ENCODE results near the gene LRRC52. TPM values are rescaled to one million over a fixed set of nuclear protein-coding genes. Genes with fewer than 3 reads are reported as not detected.

Gene LRRC52
- total RNA-seq, 4 donors from 2014 or later, result not detected

- Histone ChIP-seq H3K9me3 (no peaks in the 10 kb centered on the region), H3K27me3 (no peaks in the 10 kb centered on the region), H3K27ac (no peak overlapping the region), H3K4me1 (no peaks in the 10 kb centered on the region), H3K36me3 (no peaks in the 10 kb centered on the region), H3K4me3 (no peak overlapping the region)
- no peak for DNase-seq
- intact Hi-C loops (cut with DNase I; ENCODE audit: low total_unique reads), result no loop called here
- TF ChIP-seq CTCF (IDR thresholded peaks at IDR 0.05), result no peak
- no peak for TF ChIP-seq EP300 (IDR thresholded peaks at IDR 0.05; ENCODE audit: low read depth)
- TF ChIP-seq POLR2A (IDR thresholded peaks at IDR 0.05), result no peak
- no peak for TF ChIP-seq POLR2AphosphoS5 (IDR thresholded peaks at IDR 0.05)
- in situ Hi-C loops (cut with MboI; ENCODE audit: low pct_ligation_motif_present in 1 of 4, low pct_unique_long_range_greater_than_20kb in 1 of 4, low sequenced_read_pairs in 3 of 4), result no loop called here
- WGBS, 2 donors (ENCODE audit: low coverage in 1 of 2), result 87 to 100% methylated on average over 2 to 12 of the region's 12 CpGs
Observed at GRCh38 chr1:165497069-165498013, 46.5 kb upstream of the LRRC52 start.

GRCh38 chr1:165501330-165501969 lies 42.4 kb upstream of the LRRC52 start:
- Histone ChIP-seq H3K4me3 (no peak overlapping the region), H3K9me3 (no peaks in the 10 kb centered on the region), H3K4me1 (no peaks in the 10 kb centered on the region), H3K36me3 (no peaks in the 10 kb centered on the region), H3K27ac (no peak overlapping the region), H3K27me3 (no peaks in the 10 kb centered on the region)
- no peak for DNase-seq
- in situ Hi-C loops (cut with MboI; ENCODE audit: low pct_ligation_motif_present in 1 of 4, low pct_unique_long_range_greater_than_20kb in 1 of 4, low sequenced_read_pairs in 3 of 4), result no loop called here
- intact Hi-C loops (cut with DNase I; ENCODE audit: low total_unique reads), result no loop called here
- TF ChIP-seq EP300 (IDR thresholded peaks at IDR 0.05; ENCODE audit: low read depth), result no peak
- TF ChIP-seq POLR2AphosphoS5 (IDR thresholded peaks at IDR 0.05), result no peak
- no peak for TF ChIP-seq POLR2A (IDR thresholded peaks at IDR 0.05)
- TF ChIP-seq CTCF (IDR thresholded peaks at IDR 0.05), result no peak
- 84 to 95% methylated on average over 4 to 7 of the region's 7 CpGs for WGBS, 2 donors (ENCODE audit: low coverage in 1 of 2)

- intact Hi-C loops (cut with DNase I; ENCODE audit: low total_unique reads) (no loop called here), in situ Hi-C loops (cut with MboI; ENCODE audit: low pct_ligation_motif_present in 1 of 4, low pct_unique_long_range_greater_than_20kb in 1 of 4, low sequenced_read_pairs in 3 of 4) (no loop called here)
- no peak for TF ChIP-seq POLR2AphosphoS5 (IDR thresholded peaks at IDR 0.05)
- no peak for TF ChIP-seq EP300 (IDR thresholded peaks at IDR 0.05; ENCODE audit: low read depth)
- TF ChIP-seq POLR2A (IDR thresholded peaks at IDR 0.05), result no peak
- TF ChIP-seq CTCF (IDR thresholded peaks at IDR 0.05), result no peak
- 57 to 61% methylated on average over 3 of the region's 3 CpGs for WGBS, 2 donors (ENCODE audit: low coverage in 1 of 2)
- Histone ChIP-seq H3K36me3 (no peaks in the 10 kb centered on the region), H3K27ac (no peak overlapping the region), H3K4me1 (no peaks in the 10 kb centered on the region), H3K9me3 (no peaks in the 10 kb centered on the region), H3K4me3 (no peak overlapping the region), H3K27me3 (no peaks in the 10 kb centered on the region)
- no peak for DNase-seq
Observed at GRCh38 chr1:165501970-165502348, 41.8 kb upstream of the LRRC52 start.

- intact Hi-C loops (cut with DNase I; ENCODE audit: low total_unique reads) (no loop called here), in situ Hi-C loops (cut with MboI; ENCODE audit: low pct_ligation_motif_present in 1 of 4, low pct_unique_long_range_greater_than_20kb in 1 of 4, low sequenced_read_pairs in 3 of 4) (no loop called here)
- DNase-seq, result no peak
- no peak overlapping the region for H3K4me3 ChIP-seq
- no peak for TF ChIP-seq POLR2AphosphoS5 (IDR thresholded peaks at IDR 0.05)
- no peak for TF ChIP-seq EP300 (IDR thresholded peaks at IDR 0.05; ENCODE audit: low read depth)
- no peak for TF ChIP-seq POLR2A (IDR thresholded peaks at IDR 0.05)
- no peak for TF ChIP-seq CTCF (IDR thresholded peaks at IDR 0.05)
- no peak overlapping the region for H3K27ac ChIP-seq
- H3K9me3 ChIP-seq, result no peaks in the 10 kb centered on the region
- H3K36me3 ChIP-seq, result no peaks in the 10 kb centered on the region
- H3K27me3 ChIP-seq, result no peaks in the 10 kb centered on the region
- no peaks in the 10 kb centered on the region for H3K4me1 ChIP-seq
Observed at GRCh38 chr1:165507570-165507969, 36.2 kb upstream of the LRRC52 start.

All from transverse colon (tissue), 4 donors.